Upper lobe of left lung (tissue), 4 donors: ENCODE results near the gene MSGN1.

Source experiments
- CTCF ChIP-seq, 6 experiments: fragments of 450-650 bp in 4 of 6; fragments of 200-600 bp in 2 of 6; sonication (generic) in 2 of 6; IDR thresholded peaks; one replicate each; pipeline ENCODE4 v1.5.1; 2016 to 2019; ENCODE audit warnings: antibody characterized with exemption in 6 of 6
- EP300 ChIP-seq, 4 donors: sonication (generic); formaldehyde crosslinking; IDR thresholded peaks; one replicate each; pipeline ENCODE4 v1.5.1; 2017; ENCODE audit warnings: antibody characterized with exemption in 4 of 4, control low read depth in 2 of 4
- POLR2AphosphoS5 ChIP-seq, 2 donors: sonication (generic); formaldehyde crosslinking; IDR thresholded peaks; one replicate each; pipeline ENCODE4 v1.5.1; 2017; ENCODE audit warnings: antibody characterized with exemption in 2 of 2

DNA sequence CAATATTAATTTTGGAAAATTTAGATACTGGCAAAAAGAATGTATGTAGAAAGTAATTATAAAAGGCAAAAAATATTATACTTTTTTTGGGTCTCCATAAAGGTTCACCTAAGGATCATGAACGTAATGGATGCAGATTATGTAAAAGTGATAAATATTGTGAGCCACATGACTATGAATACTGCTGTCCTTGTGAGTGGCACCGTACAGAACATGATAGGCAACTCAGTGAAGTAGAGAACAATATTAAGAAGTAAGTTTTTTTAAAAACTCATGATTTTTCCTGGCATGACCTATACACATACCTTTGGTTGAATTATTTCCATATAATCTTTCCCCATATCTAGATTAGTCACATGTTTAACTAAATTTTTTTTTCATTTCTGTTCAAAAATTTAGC is 43.7 kb upstream of the MSGN1 start:
- TF ChIP-seq EP300 (IDR thresholded peaks at IDR 0.05) (no peak), POLR2AphosphoS5 (IDR thresholded peaks at IDR 0.05) (no peak), CTCF (IDR thresholded peaks at IDR 0.05) (no peak)
